GM21717 (cell line): Measurements from ENCODE around the gene COG8.
A peak's percentile ranks its signal among the peaks of the same experiment; 100 is the strongest.
"Not testable (repeated sequence)": the region's sequence is repeated elsewhere in the genome, so short reads cannot be mapped to it uniquely, and the experiment has no call there.

Source experiments
- ATAC-seq: cut with Tn5 transposase; IDR thresholded peaks from one replicate; pipeline ENCODE4 v1.9.1; 2021; ENCODE audit warnings: mild to moderate bottlenecking, moderate library complexity; ENCODE audit not compliant: unreplicated experiment

COG8 gene

DNA sequence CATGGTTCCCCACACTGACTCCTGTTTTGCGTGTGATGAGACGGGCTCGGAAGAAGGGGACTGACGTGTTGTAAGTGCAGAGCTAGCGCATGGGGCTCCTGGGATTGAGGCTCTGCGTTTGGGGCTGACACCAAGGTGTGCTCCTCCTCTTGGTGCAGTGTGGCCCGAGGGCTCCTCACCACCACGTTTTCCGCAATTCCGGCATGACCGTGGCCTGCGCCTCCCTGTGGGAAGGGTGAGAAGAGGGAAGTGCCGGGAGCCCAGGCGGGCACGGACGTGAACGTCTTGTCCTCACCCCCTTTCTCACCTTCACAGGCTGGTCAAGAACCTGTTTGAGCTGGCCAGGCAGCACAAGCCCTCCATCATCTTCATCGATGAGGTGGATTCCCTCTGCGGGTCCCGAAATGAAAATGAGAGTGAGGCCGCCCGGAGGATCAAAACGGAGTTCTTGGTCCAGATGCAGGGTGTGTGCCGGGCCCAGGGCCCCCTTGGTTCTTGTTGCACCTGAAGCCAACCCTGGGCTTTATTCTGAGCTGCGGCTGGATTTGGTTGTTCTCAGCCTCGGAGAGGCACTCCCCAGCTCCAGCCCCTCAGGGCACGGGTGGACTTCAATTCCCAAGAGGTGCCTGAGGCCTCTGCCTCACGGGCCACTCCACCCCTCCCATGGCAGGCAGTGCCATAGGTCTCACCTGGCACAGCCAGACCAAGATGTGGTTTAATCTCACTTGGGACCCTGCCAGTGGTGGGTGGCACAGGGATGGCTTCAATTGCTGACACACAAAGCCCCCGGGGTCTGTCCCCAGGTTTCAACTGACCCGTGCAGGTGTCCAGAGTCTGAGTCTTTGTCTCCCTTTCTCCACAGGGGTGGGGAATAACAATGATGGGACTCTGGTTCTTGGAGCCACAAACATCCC is 19.3 kb downstream of the COG8 start:
- ATAC-seq, result no peak

DNA sequence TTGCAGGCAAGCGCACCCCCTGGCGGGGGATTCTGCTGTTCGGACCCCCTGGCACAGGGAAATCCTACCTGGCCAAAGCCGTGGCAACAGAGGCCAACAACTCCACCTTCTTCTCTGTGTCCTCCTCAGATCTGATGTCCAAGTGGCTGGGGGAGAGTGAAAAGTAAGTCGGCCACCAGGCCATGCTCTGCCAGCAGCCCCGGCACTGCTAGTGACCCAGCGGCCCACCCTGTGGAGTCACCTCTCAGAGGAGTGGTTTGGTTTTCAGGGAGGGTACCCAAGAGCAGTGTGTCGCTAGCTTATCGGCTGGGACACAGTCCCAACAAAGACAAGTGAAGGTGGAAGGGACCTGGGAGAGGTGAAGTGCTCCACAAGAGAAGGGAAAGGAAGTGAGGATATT is 20.0 kb downstream of the COG8 start:
- ATAC-seq, result no peak

DNA sequence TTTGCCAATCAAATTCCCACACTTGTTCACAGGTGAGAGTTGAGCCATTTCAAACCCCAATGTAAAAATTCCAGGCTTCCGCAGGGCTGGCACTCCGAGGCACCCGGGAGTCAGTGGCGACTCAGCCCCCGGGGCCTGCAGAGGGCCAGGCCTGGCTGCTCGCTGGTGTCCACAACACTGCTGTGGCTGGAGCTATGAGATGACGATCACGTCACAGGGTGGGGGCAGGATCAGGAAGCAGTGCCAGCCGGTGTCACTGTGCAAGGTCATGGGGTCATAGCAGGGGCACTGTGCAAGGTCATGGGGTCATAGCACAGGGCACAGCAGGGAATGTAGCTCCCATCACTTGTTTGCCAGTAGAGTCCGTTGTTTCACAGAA is 20.5 kb downstream of the COG8 start:
- ATAC-seq, result no peak

DNA sequence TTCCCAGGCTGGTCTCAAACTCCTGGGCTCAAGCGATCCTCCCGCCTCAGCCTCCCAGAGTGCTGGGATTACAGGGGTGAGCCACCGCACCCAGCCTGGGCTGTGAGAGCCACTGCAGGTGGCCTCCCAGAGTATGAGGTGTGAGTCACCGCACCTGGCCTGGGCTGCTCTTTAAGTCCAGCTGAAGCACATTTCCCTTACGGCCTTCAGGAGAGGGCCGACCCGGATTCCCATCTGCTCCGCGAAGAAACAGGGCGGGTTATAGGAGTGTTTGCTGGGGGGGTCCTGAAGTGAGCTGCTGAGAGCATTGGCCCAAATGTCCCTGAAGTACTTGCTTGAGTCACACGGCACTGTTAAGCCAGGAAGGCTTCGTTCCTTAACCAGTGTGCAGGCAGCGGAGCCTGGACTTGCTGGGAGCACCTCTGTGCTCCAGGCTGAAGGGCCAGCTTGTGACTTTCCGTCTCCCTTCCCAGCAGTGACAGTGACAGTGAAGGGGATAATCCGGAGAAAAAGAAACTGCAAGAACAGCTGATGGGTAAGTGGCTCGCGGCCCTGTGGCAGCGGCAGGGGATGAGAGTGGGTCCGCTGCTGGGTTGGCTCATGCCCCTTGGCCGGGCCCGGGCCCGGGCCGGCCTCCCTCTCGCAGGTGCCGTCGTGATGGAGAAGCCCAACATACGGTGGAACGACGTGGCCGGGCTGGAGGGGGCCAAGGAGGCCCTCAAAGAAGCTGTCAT is 21.0 kb downstream of the COG8 start:
- ATAC-seq, result no peak

DNA sequence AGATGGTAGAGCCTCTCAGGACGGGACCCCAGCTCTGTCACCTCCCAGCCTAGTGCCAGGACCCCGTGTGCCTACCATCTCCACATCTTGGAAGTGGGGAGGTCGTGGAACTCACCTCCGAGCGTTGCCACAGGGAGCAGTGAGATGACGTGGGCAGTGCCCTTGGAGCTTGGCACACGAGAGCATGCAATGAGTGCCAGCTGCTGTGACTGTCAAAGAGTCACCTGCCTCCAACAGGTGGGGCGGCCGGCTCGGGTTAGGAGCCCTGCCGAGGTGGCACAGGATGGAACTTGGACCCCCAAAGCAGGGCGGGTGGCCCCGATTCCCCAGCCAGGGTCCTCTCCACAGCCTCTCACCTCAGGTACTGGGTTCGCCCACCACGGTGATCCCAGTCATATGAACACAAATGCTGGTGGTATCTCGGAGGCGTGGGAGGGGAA is 22.7 kb downstream of the COG8 start:
- ATAC-seq, result no peak

DNA sequence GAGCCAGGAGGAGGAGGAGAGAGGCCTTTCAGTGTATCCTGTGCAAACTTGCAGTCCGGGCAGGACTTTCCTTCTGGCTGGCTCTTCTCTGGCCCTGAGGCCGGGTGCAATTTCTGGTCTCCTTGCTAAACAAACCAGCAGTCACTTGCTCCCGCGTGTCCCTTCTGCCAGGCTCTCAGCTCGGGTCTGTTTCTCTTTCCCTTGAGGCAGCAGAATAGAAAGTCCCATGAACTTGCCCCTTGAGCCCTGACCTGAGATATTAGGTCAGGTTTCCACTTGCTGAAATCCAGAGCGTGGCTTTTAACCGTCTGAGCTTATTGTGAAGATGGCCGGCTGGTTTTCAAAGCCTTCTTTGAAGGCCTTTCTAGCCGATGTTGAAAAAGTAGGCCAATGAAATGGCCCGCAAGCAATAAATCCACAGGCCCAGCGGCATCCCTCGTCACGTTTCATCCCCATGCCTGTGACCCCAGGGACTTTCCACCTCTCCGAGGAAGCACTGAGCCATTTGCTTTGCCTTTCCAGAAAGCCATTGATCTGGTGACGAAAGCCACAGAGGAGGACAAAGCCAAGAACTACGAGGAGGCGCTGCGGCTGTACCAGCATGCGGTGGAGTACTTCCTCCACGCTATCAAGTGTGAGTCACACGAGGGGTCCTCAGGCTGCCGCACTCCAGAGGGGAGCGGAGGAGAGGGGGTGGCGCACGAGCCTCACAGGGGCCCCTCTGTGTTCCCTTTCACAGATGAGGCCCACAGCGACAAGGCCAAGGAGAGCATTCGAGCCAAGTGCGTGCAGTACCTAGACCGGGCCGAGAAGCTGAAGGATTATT is 23.7 kb downstream of the COG8 start:
- ATAC-seq, result no peak

DNA sequence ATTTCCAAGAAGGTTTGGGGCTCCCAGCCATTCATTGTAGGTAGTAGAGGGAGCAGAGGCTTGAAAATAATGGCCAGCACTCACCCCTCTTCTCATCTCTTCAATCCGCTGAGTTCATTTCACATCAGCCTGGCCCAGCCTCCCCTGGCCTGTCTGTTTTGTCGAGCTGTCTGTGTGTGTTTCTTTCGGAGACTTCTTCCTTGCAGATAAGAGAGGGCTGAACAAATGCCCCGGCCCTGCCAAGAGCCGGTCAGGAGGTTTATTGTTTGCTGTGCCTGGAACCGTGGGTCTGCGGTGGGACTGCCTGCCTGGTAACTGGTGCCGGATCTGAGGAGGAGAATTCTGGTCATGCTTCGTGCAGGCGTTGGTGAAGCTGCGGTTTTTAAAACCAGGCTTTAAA is 24.8 kb downstream of the COG8 start:
- no peak for ATAC-seq

DNA sequence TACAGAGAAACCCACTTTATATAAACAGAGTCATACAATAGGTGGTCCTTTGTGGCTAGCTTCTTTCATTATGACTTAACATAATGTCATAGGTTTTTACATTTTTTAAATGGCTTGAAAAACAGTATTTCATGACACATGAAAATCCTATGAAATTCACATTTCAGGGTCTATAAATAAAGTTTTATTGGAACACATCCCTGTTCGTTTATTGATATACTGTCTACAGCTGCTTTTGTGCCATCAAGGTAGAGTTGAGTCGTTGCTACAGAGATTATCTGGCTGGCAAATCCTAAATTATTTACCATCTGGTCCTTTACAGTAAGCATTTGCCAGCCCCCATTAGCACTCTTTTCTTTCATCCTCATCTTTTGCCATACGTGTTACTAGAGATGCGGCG is 25.9 kb downstream of the COG8 start:
- no peak for ATAC-seq

DNA sequence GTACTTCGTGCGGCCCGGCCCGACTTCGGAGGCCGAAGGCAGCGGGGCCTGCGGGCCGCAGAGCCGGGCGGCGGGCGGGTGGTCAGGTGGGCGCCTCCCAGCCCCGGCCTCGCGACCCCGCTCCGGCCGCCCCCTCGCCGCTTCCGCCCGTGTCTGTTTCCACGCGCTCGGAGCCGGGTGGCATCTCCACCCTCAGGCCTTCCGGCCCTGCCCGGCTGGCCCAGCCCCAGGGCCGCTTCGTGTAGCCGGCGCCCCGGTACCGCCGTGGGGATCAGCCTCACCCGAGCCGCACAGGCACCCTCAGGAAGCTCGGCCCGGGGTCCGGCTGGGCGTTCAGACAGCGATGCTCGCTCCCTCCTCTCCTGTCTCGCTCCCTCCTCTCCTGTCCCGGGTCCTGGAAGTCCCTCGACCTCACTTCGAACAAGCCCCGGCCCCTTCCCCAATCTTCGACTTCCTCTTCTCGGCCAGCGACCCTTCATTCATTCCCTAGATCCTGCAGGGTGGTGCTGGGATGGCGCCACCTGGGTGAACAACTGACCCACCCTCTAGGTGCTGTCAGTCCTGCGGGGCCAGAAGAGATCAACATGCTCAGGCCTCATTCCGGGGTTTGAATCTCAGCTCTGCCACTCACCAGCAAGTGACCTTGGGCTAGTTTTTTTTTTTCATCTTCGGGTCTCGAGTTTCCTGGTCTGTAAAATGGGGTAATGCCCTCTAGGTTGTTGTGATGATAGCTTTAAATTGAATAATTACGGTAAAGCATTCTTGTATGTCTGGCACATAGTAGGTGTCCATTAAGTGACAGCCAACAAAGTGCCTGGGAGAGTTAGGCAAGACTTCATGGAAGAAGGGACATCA is 27.6 kb downstream of the COG8 start:
- peak; percentile 43 for ATAC-seq

DNA sequence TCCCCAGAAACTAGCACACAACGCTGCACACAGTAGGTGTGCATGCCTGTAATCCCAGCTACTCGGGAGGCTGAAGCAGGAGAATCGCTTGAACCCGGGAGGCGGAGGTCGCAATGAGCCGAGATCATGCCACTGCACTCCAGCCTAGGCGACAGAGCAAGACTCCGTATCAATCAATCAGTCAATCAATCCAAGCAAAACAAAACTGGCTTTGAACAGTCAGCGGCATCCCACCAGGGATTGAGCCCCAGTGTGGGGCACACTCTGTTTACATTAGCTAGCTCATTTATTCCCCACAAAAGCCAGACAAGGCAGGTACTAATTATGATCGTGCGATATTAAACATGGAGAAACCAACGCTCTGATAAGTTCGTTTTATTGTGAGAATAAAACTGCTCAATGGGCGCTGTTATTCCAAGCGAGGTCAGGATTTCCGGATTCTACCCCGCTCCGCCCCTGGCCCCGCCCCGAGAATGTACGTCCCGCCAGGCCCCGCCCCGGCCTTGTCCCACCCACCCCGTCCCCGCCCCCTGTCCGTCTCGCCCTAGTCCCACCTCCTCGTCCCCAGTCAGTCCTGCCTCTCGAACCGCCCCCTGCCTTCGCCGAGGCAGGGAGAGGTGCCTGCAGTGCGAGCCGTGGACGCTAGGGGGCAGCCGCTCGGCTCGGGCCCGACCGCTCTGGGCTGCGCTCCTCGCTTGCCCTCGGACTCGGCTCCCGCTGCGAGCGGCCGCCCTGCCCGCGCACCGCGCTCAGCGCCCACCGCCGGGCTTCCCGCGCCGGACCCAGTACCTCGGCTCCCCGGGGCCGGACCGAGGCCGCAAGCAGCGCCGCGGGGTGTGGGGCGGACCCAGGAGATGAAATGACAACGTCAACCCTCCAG is 28.5 kb downstream of the COG8 start, which contains the start of gene VPS4A:
TSS of gene VPS4A (plus strand) at position 698 of the 880 bp plus-strand sequence. CDS start at position 860, 162 bp downstream.
- ATAC-seq, result peak; percentile 86

DNA sequence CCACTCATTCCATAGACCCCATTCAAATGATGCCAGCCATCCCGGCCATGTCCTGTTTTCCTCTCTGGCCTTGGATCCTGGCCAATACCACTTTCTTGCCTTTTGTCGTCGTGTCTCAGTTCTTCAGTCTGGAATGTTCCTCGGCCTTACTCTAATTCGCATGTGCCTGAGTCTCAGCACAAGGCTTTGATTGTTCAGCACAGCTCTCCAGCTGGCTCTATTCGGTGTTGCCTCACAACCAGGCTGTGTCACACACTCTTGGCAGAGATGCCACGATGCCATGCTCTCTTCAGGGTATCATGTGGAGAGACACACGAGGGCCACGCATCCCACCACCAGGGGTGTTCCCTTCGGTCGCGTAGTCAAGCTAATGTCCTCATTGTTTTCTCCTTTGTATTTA is 30.0 kb downstream of the COG8 start:
- ATAC-seq, result no peak

DNA sequence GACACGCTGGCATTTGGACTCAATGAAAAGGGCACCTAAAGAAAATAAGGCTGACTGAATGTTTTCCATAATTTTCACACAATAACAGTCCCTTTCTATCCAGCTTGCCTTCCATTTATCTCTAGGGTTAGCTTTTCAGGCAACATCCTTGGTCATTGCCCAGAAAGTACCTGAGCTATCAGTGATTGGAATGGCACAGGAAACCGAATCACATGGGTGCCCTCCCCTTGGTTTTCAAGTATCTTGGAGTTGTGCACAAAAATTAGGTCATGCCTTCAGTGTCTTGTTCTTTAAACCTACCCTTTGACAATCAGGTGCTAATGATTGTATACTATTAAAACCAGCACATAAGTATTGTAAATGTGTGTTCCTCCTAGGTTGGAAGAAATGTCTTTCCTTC is 31.5 kb downstream of the COG8 start:
- no peak for ATAC-seq

DNA sequence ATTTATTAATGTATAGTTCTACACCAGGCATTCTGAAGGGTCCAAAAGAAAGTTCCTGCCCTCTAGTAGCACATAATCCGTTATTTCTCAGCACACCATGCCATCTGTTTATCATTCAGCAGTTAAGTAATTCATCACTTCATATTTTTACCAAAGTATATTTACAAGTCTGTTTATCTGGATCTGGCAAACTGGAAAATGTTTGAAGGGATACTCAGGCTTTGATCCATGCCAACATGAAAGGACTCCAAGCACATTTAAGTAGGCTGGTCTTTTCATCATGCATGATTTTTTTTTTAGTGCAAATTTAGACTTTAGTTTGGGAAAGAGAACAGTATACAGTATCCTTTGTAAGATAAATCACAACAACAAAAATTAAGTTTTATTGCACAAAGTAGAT is 32.3 kb downstream of the COG8 start:
- no peak for ATAC-seq

DNA sequence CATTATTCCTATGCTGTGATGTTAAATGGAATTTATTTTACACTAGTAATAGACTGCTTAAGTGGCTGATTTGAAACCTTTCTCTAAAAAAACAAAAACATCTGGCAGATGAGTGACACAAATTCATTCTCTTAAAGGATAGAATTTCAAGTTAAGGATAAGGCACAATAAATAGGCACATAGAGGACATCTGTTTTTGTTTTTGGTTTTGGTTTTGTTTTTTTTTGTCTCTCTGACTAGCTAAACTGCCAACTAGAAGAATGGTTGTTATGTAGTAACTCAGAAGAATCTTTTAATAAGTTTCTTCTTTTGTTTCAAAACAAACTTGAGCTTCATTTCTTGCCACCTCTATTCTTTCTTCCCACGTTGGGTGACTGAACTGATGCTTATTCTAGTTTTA is 33.3 kb downstream of the COG8 start:
- no peak for ATAC-seq

DNA sequence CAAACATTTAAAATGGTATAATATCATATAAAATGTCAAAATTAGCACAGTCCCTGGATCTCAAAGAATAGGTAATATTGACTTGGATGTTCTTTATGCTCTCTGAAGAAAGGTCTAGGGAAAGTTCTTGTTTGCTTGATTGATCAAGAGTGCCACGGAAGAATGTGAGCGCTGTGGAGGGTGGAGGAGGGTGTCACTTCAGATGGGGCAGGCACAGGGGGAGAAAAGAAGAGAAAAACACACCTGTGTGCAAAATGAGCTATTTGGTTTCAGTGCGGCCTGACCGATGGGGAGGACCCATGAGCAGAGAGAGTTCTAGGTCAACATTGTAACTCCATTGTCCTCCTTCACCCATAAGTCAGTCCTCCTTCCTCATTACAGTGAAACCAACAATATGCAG is 37.1 kb downstream of the COG8 start:
- no peak for ATAC-seq

DNA sequence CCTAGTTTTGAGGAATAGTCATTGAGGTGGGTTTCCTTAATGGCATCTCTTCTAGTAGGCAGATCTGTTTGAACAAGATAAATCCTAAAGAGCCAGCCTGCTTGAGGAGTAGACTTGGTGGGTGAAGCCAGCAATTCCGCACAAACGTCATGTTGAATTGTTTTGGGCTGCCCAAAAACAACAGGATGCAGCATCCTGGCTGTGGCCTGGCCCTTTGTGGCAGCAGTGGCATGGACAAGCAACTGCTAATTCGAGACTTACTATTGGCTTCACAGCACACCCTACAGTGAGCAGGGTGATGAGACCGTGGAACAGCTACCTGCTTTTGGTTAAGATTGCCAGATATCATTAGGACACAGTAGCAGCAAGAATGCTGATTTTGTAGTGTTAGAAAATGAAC is 37.5 kb downstream of the COG8 start:
- no peak for ATAC-seq

DNA sequence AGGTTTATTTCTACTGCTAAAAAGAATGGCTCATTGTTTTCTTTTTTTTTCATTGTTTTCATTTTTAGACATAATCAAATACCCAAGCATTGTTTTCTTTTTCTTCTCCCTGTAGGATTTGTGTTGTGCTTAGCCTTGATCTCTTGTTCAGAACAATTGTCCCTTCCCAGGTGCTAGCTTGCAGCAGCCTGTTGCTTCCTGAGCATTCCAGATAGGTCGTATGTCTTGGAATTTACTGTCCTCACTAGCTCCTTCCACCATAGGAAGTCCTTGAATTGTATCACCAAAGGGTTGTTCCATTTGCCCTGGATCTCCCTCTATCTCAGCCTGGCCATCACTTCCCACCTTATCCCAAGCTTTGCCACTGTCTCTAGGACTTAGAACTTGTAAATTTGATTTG is 38.2 kb downstream of the COG8 start:
- ATAC-seq, result no peak

DNA sequence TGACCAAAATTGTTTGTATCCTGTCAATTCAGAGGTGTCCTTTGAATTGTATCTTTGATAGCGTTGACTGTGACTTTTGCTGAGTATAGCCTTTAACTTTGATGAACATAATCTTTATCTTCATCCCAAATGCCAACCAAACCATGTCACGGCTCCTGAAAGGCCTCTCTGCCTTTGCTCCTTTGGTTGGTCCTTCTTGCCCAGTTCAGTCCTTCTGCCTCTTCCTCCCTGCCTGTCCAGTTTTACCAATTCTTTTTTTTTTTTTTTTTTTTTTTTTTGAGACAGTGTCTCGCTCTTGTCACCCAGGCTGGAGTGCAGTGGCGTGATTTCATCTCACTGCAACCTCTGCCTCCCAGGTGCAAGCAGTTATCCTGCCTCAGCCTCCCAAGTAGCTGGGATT is 41.1 kb downstream of the COG8 start:
- no peak for ATAC-seq

DNA sequence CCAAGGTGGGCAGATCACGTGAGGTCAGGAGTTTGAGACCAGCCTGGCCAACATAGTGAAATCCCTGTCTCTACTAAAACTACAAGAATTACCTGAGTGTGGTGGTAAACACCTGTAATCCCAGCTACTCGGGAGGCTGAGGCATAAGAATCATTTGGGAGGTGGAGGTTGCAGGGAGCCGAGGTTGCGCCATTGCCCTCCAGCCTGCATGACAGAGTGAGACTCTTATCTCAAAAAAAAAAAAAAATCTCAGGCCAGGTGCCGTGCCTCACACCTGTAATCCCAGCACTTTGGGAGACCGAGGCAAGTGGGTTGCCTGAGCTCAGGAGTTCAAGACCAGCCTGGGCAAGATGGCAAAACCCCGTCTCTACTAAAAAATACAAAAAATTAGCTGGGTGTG is 42.6 kb downstream of the COG8 start:
- ATAC-seq, result not testable (repeated sequence)
